GM19467 (cell line): Measurements from ENCODE around the gene KLHDC8A.

Experiments
- ATAC-seq: cut with Tn5 transposase; IDR thresholded peaks from one replicate; pipeline ENCODE4 v1.9.1; 2021; ENCODE audit warnings: mild to moderate bottlenecking, moderate library complexity; ENCODE audit not compliant: unreplicated experiment

Gene KLHDC8A

DNA sequence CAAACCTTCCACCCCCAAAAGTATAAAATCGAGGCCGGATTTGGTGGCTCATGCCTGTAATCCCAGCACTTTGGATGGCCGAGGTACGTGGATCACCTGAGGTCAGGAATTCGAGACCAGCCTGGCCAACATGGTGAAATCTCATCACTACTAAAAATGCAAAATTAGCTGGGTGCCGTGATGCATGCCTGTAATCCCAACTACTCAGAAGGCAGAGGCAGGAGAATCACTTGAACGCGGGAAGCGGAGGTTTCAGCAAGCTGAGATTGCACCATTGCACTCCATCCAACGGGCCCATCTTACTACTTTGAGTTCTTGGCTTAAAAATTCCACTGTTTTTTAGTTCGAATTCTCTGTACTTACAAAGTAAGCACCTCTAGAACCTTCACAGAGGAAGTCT is 11.0 kb downstream of the KLHDC8A start:
- no peak for ATAC-seq

GRCh38 chr1:205344066-205344928 is 12.4 kb downstream of the KLHDC8A start:
- ATAC-seq: no peak

DNA sequence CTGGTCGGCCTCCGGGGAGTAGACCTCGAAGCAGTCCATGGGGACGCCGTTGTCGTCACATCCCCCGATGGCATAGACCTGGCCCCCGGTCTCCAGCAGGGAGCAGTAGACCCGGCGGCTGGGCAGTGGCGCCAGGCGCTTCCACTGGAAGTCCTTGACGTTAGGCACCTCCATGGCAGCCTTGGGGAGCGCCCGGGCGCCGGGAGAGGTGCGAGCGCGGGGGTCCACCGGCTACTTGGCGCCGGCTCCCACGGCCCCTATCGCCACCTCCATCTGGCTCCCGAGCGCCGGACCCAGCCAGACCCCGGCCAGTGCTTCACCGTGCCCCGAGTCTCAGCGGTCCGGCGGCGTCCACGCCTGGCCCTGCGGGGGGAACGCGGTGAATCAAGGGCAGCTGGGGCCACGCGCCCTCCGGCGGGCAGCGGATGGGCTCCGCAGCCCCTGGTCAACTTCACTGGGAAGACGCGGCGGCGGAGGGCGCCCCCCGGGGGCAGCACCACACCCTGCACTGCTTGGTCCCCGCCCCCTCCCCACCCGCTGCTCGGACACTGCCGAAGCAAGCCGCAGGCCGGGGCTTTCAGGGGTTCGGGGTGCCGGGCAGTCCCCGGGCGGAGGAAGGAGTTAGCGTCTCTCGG is 13.2 kb downstream of the KLHDC8A start:
- ATAC-seq: no peak

- no peak for ATAC-seq
These were observed 13.7 kb downstream of the KLHDC8A start for GRCh38 chr1:205342986-205343385.

GRCh38 chr1:205340676-205341075 is 16.0 kb downstream of the KLHDC8A start:
- ATAC-seq: no peak

GRCh38 chr1:205339717-205340116 is 17.0 kb downstream of the KLHDC8A start:
- ATAC-seq: no peak

GRCh38 chr1:205339197-205339702 is 17.5 kb downstream of the KLHDC8A start:
- ATAC-seq: no peak

DNA sequence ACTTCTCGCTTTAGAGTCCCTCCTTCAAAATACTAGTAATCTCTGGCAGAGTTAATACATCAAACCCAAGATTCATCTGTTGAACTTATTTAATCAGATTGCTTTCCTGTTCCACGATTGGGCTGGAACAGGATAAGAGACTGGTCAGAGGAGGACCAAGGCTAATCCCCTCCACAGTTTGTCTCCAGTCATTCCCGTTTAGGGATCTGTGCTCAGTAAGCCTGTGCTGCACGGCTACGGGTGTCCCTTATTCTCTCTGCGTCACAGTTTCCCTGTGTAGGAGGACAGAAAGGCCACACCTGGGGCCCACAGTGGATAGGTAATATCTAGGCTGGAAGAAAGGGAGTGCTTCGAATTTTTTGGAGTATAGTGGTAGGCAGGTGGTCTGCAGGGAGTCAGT is 18.7 kb downstream of the KLHDC8A start:
- no peak for ATAC-seq

DNA sequence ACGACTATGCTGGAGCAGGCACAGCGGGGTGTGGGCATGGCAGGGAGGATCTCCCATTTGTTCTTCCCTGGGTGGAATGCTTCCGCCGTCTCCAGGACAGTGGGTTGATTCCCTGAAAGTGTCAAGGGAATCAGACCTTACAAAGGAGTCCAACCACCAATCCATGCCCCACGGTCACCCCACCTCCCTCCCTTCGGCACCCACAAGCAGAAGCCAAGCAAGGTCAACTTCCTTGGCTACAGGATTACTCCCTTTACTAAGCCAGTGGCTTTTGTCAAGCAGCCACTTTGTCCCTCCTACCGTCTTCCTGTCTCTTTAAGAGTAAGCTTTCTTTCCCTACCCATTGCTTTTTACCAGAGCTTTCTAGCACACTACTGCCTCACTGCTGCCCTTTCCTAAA is 19.2 kb downstream of the KLHDC8A start:
- no peak for ATAC-seq

GRCh38 chr1:205335692-205336091 is 21.0 kb downstream of the KLHDC8A start:
- peak; percentile 73 for ATAC-seq

DNA sequence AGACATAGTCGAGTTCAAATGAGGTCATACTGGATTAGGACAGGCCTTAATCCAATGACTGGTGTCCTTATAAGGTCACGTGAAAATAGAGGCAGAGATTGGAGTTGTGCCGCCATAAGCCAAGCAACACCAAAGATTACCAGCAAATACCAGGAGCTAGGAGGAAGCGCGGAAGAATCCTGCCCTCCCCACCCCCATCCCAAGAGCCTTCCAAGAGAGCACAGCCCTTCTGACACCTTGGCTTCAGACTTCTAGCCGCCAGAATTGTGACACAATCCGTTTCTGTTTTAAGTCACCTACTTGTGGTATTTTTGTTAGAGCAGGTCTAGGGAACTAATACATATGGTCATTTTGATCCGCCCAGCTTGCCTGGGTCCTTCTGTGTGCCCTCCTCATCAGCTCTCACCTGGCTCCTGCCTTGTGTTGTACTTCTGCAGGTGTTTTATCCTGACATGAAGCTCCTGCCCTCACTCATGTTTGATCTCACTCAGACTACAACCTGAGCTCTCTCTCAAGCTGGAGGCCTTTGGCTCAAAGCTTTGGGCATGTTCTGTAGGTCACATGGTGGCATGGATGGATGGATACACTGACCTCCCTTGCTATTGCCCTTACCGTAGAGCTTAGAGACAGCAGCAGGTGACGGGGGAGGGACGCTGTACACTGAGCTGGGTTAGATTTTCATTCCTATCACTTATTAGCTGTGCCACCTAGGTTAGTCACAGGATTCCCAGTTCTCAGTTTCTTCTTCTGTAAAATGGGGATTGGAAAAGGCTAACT is 24.5 kb downstream of the KLHDC8A start:
- ATAC-seq: no peak

- ATAC-seq: no peak
These were observed 26.6 kb downstream of the KLHDC8A start for GRCh38 chr1:205330150-205330549.

DNA sequence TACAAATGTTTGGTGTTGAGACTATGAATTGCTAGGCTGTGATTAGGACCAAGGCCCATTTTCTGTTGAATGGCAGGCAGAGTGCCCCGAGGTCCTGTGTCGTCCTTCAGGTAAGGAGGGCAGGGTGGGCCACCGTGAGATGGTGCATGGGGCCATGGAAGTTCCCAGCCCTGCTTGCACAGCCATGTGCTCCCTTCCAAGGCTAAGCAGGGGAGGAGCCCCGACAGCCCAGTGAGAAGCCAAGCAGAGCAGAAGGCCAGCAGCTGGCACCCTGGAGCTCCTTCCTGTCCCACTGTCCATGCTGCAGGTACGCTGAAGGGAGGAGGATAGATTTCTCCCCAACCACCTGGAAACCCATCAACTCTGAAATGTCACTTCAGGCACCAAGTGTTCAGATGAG is 27.0 kb downstream of the KLHDC8A start:
- ATAC-seq: no peak

DNA sequence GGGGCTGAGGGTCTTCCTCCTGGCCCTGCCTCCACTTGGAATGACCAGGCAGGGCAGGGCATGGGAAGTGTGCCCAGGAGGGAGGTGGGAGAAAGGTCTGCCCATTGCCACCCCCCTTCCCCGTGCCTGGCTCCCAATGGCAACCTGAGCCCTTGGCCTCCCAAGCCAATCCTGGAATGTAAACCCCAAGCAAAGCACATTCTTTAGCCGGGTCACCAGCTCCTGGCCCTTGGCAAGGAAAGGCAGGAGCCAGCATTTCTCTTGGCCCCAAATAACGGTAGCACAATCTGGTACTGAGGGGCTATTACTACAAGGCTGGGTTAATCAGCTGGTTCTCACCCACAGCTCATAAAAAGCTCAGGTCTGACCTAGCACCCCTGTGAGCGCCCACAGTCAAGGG is 28.2 kb downstream of the KLHDC8A start:
- no peak for ATAC-seq

DNA sequence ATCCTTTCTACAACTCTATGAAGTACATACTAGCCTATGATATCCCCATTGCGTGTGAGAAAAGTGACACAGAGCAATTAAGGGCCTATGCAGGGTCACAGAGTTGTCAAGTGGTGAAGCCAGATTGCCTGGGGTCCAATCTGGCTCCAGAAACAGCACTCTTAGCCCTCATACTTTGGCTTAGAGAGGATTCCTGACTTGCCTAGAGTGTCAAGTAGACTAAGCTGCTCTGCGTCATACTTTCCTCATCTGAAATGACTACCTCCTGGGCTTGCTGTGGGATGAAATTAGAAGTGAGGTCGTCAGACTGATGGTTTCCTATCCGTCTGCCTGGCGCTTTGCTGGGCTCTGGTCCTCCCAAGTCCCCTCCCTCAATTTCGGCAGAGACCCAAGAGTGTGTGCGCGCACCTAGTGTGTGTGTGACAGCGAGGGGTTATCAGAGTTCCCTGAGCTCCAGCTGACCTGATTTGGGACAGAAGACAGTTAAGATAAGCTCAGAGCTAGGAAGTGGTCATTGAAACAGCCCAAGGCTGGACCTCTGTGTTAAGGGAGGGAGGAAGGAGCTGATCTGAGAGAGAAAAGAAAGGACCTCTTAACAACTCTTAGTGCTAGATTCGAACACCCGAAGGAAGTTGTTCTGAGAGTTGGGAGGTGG is 29.8 kb downstream of the KLHDC8A start:
- no peak for ATAC-seq

DNA sequence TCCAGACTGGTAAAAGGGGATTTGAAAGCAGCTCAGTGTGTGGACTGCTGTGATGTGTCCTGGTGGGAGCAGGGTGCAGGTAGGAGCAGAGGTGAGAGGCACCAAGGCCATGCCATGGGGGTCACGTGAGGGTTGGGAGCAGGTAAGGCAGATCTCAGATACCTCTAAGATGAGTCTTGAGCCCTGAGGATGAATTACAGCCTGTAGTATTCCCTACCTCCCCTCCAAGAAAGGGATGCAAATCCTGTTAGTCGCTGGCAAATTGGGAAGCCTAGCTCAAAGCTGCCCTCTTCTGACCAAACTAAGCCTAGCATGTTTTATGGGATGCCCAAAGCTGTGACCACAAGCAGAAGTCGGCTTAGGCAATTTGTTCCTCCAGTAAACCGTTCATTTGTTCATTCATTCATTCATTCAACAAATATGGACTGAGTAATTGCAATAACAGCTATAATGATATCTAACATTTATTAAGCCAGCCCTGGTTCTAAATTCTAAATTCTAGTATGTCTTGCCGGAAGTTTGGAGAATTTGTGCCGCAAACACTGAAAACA is 31.3 kb downstream of the KLHDC8A start:
- ATAC-seq: no peak

- no peak for ATAC-seq
These were observed 31.9 kb downstream of the KLHDC8A start for GRCh38 chr1:205324781-205325180.

DNA sequence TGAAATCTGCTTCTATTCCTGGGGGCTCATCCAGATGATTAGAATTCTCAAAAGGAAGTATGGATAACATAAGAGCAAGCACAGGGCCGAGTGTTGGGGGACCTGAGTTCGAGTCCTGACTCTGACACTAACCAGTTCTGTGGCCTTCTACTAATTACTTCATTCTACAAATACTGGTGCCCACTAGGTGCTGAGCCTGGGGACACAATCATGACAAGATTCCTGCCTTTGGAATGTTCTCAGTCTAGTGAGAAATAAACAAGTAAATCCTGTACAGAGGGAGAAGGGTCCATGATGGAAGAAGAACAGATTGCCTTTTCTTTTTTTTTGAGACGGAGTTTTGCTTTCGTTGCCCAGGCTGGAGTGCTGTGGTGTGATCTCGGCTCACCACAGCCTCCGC is 32.9 kb downstream of the KLHDC8A start:
- ATAC-seq: no peak

- ATAC-seq: no peak
These were observed 34.8 kb downstream of the KLHDC8A start for GRCh38 chr1:205321959-205322283.

GRCh38 chr1:205321162-205321958 is 35.4 kb downstream of the KLHDC8A start, which contains the start of gene NUAK2:
TSS of gene NUAK2 (minus strand) at chr1:205321745. CDS start at chr1:205321628, 117 bp downstream.
- ATAC-seq: no peak
